HG03095 (cell line): ENCODE measurements around the gene SLIT3.

ENCODE experiments used
- ATAC-seq: cut with Tn5 transposase; IDR thresholded peaks from one replicate; pipeline ENCODE4 v1.9.1; 2021; ENCODE audit warnings: moderate library complexity; ENCODE audit not compliant: unreplicated experiment

The SLIT3 gene

DNA sequence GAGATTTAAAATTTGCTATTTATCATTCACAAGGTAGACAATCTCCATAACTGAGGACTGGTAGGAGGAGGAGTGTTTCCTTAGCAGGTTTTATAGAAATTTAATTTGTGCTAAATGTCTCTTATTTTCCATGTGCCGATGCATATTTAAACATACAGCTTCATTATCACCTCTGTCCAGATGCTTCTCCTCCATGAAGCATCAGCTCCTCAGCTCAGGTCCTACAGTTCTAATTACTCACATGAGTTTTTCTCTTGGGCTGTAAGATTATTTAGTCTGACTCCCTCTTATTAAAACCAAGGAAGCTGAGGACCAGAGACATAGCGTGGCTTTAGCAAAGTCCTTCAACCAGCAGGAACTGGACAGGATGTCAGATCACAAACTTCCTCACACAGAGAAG lies 421.6 kb downstream of the SLIT3 start:
- peak; percentile 12 for ATAC-seq

DNA sequence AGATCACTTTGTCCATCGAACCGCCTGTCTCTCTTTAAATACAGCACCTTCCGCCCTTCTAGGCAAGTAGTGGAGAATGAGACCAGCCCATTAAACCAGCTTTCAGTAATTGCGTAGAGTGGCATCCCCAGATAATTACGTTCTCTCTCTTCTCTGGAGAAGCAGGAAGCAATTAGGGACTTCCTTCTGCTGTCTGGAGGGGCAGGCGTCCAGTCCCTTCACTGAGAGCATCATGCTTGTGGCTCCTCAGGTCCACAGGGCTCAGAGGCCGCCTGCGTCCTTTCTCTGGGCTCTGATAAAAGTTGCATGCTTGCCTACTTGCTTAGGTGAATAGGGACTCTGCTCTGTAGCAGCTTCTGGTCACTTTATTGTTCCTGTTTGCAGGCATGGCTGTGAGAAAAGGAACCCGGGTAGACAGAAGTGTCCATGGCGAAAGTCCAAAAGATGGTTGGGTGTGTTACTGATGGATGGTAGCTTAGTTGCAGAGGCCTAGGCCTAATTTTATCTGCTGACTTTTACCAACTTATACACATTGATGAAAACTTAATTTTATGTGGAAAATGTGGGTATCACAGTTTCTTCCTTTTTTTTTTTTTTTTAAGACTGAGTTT lies 422.7 kb downstream of the SLIT3 start:
- no peak for ATAC-seq

DNA sequence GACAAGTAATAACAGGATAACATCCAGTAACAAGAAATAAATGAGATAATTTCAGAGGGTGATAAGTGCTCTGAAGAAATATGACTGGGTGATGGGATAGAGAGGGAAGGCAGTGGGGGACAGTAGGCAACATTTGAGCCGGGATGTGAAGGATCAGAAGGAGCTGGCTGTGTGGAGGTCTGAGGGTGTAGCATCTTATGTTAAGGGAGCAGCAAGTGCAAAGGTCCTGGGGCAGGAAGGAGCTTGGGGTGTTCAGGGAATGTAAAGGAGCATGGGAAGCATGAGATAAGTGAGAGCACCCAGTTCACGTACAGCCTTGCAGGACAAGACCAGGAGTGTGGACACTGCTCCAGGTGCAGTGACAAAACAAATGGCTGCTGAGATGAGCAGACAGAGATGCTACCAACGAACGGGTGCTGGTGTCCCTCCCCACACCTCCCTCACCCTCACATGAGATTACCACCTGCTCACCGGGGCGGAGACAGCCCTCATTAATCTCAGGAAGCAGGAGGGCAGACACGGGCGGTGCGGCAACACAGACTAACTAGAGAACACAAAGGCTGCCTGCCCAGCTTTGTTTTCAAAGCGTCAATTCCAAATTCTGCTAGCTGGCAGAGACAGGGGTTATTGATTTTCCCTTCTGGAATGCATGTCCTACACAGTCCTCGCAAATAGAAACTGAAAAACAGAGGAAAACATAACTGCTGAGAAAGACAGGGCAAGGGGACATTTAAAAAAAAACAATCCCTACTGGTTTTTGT lies 423.6 kb downstream of the SLIT3 start:
- no peak for ATAC-seq

DNA sequence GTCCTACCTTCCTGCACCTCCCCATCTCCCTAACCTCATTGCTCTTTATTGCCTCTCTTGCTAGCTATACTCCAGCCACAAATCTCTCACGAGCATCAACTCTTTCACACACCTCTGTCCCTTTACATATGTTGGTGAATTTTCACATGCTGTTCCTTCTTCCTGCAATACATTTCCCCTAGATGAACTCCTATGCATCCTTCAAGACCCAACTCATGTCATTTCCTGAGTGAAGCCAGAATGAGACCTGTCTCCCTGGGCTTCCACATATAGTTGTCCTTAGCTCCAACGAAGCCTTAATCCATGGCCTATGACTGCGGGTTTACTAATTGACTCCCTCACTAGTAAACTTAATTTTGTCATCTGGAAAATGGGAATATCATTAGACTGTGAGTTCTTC lies 424.5 kb downstream of the SLIT3 start:
- no peak for ATAC-seq

DNA sequence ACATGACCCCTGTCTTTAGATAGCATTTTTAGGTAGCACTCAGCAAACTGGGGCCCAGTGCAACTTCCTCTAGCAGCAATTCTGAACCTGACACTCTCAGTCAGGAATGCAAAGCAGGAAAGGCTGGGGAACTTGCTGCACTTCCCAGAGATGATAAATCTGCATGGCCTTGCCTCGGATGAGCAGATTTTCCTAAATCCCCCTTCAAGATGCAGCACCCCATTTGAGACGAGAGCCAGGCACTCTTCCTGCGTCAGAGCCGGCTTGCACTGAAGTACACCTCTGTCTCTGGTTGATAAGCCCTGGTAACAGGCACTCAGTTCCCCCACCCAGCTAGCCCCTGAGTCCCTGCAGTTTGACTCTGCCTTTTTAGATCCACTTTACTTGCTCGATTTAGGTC lies 425.1 kb downstream of the SLIT3 start:
- ATAC-seq: no peak

DNA sequence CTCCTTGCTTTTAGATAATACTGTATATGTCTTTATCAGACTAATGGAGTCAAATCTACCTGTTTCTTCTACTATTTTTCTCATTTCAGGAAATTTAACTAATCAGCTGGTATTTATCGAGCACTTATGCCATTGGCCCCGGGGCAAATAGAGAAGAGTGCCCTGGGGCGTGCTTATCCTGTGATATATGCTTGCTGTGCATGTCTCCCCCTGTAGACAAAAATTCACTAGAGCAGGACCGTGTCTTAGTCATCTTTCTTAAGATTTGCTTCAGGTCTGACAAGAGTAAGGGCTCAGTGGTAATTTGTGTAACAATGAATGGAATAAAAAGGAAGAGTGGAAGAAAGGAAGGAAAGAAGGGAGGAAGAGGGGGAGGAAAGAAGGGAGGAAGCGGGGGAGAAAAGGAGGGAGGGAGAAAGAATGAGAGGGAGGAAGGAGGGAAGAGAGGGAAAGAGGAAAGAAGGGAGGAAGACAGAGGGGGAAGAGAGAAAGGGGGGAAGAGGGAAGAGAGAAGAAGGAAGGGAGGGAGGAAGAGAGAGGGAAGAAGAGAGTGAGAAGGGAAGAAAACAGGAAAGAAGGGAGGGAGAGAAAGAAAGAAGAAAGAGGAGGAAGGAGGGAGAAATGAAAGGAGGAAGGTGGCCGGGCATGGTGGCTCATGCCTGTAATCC lies 426.1 kb downstream of the SLIT3 start:
- no peak for ATAC-seq

DNA sequence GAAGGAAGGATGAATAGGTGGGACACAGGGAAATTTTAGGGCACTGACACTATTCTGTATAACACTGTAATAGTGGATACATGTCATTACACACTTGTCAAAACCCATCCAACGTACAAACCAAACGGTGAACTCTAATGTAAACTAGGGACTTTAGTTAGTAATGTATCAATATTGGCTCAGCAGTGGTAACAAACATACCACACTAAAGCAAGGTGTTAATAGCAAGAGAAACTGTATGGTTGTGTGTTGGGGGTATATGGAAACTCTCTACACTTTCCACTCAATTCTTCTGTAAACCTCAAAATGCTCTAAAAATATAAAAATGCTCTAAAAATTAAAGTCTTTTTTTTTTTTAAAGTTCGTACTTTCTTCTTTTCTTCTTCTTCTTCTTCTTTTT lies 428.7 kb downstream of the SLIT3 start:
- ATAC-seq: no peak

DNA sequence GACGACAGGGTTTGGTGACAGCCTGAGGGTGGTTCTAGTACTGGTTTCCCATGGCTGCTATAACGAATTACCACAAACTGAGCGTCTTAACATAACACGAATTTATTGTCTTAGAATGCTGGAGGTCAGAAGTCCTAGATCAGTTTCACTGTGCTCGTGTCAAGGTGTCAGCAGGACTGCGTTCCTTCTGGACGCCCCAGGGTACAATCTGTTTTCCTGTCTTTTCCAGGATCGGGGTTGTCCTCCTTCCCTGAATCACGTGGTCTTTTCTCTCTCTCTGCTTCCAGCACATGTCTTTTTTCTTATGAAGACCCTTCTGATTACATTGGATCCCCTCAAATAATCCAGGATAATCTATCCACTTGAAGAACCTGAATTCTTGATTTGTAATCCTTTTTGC lies 430.0 kb downstream of the SLIT3 start:
- ATAC-seq: no peak

DNA sequence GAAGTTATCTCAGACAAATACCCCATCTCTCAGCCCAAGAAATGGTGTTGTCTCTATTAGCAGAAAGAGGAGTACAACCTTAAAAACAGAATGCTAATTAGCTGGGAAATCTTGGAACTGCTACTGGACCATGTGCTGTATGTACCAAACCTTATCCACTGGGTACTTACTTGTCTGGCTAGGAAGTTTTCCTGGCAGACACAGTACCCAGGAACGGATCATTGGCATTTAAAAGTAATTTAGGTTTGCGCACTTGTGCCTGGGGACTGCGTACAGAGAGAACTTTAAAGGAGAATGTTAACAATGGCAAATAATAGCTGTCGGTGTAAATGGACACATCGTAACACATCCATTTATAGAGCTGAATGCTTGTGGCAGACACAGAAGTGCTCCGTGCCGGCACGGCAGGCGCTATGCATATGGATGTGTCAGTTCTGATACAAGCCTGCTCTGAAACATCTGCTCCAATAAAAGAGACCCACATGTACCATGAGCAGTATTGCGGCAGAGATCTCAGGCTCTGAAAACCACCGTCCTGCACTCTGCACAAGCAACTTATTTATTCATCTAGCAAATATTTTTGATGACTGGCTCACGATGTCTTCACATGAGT lies 431.2 kb downstream of the SLIT3 start:
- no peak for ATAC-seq

DNA sequence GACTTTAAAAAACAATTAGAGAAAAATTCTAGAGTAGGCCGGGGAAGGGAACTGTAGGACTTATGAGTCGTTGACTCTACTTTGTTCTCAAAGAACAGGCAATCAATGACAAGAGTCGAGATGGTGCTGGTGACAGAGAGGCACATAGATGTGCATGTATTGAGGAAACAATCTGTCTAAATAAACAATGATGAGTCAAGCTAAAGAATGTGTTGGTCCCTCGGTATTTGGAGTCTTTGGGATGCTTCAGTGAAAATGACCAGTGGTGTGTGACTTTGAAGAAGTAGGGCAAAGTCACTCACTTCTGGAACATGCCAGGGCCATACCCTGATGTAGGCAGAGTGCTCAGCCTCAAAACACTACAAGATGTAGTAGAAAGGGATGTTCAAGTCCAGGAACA lies 433.7 kb downstream of the SLIT3 start:
- no peak for ATAC-seq

DNA sequence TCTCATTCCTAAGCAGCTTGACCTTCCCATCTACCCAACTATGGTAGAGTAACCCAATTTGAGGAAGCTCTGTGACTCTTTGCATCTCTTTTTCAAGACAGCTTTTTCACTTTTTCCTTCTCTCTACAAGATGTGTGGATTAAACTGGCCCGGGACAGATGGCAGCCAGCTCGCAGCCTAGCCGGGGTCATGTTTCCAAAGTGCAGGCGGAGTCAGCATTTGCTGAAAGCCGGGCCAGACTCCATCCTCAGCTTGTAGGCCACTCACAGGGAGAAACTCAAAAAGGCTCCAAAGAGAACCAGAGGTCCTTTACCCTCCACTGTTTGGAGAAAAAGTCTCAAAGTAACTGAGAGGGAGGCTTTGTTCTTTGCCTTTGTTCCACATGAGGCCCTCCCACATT lies 435.0 kb downstream of the SLIT3 start:
- no peak for ATAC-seq

DNA sequence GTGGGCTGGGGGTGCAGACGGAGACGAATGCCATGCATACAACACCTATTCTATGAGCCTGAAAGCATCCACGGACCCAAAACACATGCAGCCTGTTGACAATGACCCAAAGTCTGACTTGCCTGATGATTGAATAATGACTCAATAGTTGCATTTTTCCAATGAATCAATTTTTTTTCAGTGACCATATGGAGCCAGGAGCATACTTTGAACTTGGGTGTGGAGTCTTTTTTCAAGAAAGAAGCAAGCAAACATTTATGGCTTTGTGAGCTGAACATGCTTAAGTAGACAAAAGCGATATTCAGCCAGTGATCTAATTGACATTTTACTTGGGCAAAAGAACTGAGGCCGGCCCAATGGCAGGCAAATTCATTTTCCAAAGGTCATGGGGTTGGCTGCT lies 437.9 kb downstream of the SLIT3 start:
- ATAC-seq: no peak

DNA sequence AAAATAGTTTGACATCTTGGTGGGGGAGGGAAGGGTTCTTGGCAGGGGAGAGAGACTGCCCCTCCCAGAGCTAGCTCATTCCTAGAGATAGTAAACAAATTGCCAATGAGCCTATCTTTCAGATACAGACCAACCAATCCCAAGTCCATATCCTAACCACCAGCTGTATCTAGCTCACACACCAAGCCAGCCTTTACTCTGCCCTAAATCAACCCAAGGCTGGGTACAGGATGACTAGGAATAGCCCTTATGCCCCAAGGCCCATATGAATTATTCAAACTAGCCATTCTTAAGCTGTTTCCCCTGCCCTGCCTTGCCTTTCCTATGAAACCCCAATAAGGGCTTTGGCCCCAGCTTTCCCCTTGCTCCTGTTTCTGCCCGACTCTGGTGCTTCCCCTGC lies 440.4 kb downstream of the SLIT3 start:
- ATAC-seq: no peak

DNA sequence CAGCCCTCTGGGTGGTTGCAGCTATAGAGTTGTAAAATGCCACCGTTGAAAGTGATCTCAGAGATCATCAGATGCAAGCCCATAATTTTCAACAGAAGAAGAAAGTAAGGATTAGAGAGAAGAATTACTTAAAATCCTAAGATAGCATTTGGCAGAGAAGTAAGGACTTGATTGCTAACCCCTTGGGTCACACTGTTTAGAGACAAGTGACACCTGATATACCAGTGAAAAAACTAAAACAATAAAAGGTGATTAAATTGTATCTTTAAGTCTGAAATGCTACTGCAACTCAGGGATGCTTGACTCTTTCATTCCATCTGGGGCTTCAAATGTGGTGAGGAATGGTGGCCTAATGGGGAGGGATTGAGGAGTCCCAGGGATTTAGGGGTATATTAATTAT lies 440.9 kb downstream of the SLIT3 start:
- ATAC-seq: no peak

DNA sequence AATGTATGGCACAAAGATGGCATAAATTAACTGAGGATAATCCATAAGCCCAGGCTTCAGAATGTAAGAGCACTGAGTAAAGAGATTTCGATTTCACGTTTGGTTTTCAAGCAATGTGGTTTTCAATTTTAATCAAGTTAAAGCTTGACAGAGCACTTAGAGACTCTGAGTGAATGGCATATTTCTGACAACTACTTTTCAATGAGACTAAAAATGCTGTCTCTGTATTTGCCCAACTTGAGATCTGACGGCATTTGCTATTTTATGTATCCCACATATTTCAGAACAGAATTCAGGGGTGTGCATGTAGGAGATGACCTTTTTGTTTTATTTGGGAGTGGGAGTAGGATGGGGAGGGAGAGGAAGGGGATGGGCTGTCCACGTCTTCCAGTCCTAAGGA lies 441.5 kb downstream of the SLIT3 start:
- ATAC-seq: no peak

DNA sequence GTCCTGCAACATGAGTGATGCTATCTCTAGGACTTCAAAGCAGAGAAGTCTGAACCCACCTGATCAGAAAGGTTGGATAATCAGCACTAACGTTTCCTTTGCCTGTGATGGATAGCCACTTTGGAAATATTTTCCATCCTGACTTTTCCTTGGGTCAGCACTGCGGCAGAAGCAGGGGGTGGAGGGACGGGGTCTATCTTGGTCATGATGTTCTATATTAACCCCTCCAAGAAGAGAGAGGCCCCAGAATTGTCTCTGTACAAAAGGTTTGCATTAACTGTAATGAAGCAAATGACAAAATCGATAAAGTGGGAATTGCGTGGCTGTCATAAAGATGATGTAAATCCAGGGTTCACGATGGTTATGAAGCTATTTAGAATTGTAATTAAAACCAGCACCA lies 441.9 kb downstream of the SLIT3 start:
- ATAC-seq: no peak

DNA sequence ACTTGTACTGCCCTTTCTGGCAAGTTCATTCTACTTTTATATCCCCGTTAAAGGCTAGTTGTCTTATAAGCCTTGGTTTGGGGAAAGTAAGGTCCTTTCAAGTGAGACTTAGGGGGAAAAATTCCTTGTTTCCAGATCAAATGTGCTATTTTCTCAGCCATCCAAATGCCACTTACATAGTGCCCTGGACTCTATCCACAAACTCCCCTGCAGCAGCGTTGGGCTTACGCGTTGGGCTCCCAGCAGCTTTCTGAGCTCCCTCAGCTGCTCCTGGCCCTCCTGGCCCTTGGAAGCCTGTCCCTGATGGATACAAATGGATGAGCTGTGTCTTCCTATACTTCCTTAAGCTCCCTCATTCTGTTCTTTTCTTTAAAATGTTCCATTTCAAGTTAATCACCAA lies 442.6 kb downstream of the SLIT3 start:
- no peak for ATAC-seq

DNA sequence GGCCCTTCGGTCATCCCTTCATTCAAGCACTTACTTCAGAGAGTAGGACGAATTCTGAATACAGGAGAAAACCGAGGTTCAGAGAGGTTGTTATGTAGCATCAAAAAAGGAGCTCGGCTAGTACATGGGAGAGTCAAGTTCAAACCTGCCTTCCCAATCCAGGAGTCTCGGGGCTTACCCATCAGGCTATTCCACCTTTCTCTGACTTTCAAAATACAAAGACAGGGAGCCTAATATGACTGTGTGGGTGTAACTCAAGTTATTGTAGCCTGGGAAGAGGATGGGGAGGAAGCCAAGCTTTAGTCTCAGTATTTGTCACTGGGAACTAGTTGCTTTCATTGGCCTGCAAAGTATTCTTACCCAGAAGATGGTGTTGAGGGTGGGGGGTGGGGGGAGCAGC lies 447.0 kb downstream of the SLIT3 start:
- ATAC-seq: no peak

DNA sequence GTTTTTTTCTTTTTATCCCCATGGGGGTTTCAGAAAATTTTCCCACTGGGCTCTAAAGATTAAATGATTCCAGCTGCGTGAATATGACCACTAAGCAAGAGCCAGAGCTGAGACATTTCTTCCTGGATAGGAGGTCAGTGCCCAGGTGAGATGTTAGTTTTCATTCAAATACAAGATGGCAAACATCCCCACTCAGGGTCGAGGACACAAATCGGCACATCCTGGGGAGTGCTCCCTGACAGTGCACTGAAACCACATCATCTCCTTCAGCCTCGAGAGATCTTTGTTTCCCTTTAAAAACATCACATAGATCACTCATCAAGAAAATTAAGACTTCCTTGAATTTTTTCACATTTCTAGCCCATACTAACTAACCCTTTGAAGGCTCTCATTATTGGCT lies 448.6 kb downstream of the SLIT3 start:
- ATAC-seq: no peak

DNA sequence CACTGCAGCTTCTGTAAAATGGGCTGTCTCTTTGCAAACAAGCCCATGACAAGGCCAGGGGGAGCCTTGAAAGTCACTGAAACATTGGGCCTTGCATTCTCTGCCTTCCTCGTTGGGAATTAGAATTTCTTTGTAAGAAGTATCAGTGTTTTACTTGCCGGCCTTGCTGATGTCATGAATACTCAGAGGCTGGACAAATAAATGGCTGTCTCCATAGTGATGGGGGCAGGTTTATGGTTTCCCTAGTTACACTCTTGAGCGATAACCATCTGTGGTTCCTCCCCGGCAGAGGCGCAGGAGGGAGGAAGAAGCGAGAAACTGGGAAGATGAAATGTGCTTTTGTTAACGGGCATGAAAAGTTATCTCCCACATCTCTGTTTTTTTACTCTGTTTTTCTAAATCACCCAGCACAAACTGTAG lies 449.0 kb downstream of the SLIT3 start:
- no peak for ATAC-seq

DNA sequence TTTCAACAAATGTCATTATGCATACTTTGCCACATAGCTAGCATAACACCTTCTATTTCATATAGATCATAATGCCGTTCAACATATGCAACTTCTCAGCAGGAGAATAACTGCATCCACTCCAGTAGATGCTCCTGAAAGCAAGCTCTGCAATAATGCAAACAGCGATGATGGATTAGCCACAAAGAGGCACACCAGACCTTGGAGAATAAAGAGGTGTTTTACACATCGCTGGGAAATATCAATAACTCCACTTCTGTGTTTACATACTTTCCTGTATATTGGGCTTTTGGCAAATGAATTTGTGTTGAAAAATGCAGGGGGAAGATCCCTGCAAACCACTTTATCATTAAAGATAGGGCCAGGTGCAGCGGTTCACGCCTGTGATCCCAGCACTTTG lies 450.3 kb downstream of the SLIT3 start:
- no peak for ATAC-seq

DNA sequence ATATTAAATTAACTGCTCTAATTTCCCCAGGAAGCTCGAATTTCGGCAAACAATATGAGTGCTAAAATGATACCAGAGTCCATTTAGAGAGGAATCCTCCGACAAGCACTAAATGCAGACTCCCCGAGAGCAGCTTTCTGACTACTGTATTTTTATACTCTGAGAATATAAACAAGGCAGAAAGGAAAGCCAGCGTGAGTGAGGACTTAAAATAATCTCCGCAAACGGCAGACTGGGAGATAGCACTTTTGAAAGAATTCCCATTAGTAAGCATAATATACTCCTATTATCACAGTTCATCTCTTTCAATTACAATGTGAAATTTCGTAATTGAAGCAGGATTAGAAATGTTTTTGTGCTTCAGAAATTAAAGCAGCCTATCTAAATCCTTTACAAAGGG lies 452.4 kb downstream of the SLIT3 start:
- ATAC-seq: no peak
